AG20443 (cell line): ENCODE measurements around the gene CCDC186.

Experiments
- DNase-seq: peaks from one replicate; pipeline ENCODE4 v3.0.0; 2012; ENCODE audit warnings: low spot score, mixed read lengths

The CCDC186 gene

DNA sequence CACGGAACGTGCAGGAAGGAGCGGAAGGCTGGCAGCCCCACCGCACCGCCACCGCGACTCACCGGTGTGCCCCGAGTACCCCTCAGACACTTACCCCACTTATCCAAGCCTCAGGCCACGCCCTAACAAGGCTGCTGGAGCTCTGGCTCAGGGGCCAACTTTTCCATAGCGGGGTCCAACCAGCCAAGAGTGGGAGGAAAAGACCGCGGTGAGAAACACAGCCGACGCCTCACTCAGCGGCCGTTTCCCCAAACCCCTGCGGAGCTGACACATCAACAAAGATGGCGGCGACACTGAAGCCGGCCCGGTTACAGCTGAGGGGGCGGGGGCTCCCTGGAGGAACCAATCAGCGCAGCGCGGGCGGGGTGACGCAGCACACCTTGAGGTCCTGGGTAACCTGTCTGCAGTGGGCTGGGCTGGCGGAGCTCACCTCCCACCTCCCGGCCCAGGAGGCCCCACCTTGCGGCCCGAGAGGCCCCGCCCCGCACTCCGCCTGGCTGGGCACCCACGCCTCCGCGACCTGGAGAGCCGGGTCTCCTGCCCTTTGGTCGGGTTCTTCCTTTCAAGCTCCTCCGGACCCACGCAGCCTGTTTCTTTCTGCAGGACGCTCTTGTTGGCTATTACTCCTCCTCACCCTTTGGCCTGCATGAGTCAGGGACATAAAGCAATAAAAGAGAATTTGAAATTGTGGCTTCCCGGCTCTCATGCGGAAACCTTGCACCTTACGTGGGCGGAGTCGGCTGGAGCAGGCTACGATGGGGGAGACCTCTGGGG lies at the start of gene CCDC186:
TSS of gene CCDC186 (minus strand) at position 283 of the 774 bp plus-strand sequence. CDS start 10,935 bp downstream, outside the sequence.
- DNase-seq, result peak; percentile 94

DNA sequence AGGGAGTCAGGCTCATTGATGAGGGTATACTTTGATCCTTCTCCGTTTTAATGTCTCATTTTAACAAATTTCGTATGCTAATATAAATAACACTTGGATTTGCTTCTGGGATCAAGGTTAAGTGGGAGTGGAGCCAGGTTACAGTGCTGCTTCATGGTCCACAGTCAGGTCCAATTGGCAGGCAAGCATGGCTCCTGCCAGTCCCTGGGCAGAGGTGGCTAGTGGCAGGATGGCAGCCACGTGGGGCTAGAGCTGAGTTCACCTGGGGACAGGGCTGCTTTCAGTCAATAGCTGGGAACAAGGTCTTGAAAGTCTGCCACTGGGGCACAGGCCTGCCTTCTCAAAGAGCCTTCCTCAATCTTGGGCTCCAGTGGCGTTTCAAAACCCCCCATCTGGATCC lies 49.1 kb upstream of the CCDC186 start:
- no peak for DNase-seq

- DNase-seq, result no peak
These were observed 47.2 kb upstream of the CCDC186 start for GRCh38 chr10:114221235-114221634.

- no peak for DNase-seq
These were observed 46.3 kb upstream of the CCDC186 start for GRCh38 chr10:114220281-114220680.

DNA sequence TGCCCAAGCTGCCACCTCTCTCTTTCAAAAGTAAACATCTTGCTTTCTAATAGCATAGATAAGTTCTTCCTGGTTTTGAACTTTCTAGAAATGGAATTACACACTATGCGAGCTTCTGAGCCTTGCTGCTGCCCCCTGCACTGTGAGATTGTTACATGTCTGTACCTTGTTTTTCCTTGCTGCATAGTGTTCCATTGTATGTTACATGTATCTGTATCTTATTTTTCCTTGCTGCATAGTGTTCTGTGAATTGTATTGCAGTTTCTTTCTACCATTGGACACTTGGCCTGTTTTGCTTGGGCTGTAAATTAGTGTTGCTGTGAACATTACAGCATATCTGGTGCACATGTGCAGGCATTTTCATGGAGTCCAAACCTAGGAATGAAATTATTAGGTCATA lies 41.0 kb upstream of the CCDC186 start:
- DNase-seq, result no peak

DNA sequence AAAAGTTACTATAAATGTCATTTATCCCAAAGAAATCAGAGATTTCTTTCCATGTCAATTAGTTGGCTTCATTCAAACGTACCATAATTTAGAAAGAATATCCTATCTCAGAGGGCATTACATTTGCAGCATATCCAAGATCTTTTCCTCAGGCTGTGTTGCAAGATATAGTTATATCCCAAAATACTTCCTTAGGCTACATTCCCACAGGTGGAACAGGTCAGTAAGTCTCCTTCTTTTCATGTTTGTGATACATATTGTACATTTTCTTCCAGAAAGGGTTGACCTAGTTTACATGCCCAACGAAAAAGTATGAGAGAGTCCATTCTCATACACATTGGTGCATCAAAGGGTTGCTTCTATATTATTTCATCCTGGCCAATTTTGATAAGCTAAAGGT lies 38.1 kb upstream of the CCDC186 start:
- DNase-seq, result no peak

DNA sequence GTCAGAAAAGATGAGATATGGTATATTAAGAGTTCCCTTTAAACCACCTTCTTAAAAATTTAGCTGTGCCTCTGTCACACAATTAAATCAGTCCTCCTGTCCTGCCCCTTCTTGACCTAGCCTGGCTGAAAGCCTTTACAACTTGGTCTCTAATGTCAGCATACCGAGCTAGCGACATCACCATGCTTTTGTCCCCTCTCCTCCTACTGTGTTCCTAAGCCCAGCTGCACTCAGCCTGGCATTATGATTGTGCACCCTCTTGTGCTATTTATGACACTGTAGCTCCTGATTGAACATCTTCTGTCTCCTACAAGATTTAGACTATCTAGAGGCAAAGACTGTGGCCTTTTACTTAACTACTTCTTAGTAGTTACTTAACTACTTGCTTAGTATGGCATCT lies 34.3 kb upstream of the CCDC186 start:
- DNase-seq, result no peak

- no peak for DNase-seq
These were observed 33.3 kb upstream of the CCDC186 start for GRCh38 chr10:114207349-114207748.

DNA sequence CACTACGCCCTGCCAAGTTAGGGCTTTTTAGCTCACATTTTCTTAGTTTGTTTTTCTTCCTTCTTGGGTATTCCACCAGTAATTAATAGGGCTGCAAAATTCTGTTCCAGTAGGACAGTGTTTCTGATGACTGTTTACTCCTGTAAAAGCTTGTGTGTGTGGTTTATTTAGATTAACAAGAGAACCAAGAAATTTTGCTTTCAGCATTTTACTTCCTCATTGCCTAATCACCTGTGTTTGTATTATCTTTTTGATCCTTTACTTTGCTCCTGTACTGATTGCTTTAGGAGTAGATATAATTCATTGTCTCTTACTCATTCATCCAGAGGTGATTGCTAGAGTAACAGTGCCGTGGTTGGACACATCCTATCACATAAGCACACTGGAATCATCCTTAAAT lies 32.9 kb upstream of the CCDC186 start:
- no peak for DNase-seq

- DNase-seq, result no peak
These were observed 28.8 kb upstream of the CCDC186 start for GRCh38 chr10:114202812-114203211.

- no peak for DNase-seq
These were observed 25.2 kb upstream of the CCDC186 start for GRCh38 chr10:114199239-114199638.

DNA sequence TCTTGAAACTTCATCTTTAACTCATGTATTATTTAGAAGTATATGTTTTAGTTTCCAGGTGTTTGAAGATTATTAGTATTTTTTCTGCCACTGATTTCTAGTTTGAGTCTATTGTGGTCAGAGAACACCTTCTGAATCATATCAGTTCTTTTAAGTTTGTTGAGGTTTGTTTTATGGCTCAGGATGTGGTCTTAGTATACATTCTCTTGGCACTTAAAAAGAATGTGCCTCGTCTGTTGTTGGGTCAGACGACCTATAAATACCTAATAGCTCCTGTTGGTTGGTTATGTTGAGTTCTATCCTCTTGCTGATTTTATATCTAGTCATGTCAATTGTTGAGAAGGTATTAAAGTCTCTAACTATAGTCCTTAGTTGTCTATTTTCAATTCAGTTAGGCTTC lies 21.1 kb upstream of the CCDC186 start:
- DNase-seq, result no peak

GRCh38 chr10:114189700-114190099 lies 15.7 kb upstream of the CCDC186 start:
- DNase-seq, result no peak

- DNase-seq, result no peak
These were observed 14.9 kb upstream of the CCDC186 start for GRCh38 chr10:114188900-114189299.

GRCh38 chr10:114188001-114188400 lies 14.0 kb upstream of the CCDC186 start:
- DNase-seq, result no peak

DNA sequence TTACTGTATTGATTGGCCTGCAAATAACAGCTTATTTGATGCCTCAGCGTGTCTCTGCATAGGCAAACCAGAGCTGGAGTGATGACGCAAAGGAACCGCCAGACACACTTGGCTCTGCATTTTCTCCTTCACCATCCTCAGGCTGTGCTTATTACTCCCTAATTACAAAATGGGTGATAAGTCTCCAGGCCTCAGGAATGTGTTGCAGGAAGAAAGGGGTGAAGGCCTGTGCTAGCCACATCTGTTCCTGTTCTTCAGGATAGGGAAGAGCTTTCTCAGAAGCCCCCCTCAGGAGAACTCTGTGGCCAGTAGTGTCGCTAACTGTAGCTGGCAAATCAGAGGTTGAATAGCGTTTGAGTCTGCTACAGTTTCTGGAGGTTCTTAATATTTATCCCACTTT lies 10.3 kb upstream of the CCDC186 start:
- DNase-seq, result no peak

- DNase-seq, result no peak
These were observed 9.6 kb upstream of the CCDC186 start for GRCh38 chr10:114183563-114183962.

DNA sequence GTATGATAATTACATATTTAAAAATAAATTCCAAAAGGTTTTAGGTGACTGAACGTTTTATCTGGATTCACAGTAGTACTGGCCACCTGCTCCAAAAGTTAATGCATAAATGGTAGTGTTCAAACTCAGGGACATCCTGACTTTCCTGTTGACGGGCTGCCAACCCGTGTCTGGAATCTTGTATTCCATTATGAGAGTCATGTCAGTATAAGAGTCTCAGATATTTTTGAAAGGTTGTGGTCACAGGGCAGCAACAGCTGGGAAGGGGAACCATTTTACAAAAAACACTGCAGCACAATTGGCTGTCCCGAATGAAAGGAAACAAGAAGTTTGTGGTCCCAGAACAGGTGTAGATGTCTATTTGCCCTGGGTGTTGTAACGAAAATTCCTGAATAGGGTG lies 8.0 kb upstream of the CCDC186 start:
- no peak for DNase-seq

GRCh38 chr10:114180937-114181336 lies 6.9 kb upstream of the CCDC186 start:
- no peak for DNase-seq

GRCh38 chr10:114179747-114180146 lies 5.7 kb upstream of the CCDC186 start:
- DNase-seq, result no peak

- no peak for DNase-seq
These were observed 5.1 kb upstream of the CCDC186 start, which contains the start of gene TDRD1 for GRCh38 chr10:114179148-114179547. TSS of gene TDRD1 (plus strand) at chr10:114179353. CDS start at chr10:114187832, 8,479 bp downstream.

GRCh38 chr10:114176511-114176910 lies 2.5 kb upstream of the CCDC186 start:
- DNase-seq, result no peak

- DNase-seq, result no peak
These were observed 1.7 kb upstream of the CCDC186 start for GRCh38 chr10:114175667-114176066.

DNA sequence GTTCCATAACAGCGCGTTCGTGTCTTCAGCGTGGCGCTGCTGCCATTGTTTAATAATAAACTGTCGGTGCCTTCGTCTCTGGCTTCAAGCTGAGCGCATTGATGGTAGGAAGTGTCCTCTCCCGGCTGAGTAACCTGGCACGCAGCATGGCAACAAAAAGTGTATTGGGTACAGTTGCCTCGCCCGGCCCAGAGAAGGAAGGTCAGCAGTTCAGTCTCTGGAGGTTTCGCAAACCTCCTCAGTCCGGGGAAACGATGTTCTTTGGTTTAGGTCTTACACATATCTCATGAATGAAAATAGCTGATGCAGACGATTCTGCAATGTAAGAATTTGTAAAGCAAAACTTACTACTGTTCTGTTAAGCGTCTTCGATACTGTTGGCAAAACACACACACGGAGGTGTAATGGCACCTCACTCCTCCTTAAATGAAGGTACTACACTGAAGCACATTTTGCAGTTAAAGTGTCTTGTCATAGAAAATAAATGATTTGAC lies 739 bp upstream of the CCDC186 start:
- DNase-seq, result peak; percentile 32
